ENCODE results near the gene GAL3ST2. TPM values are rescaled to one million over a fixed set of nuclear protein-coding genes. Genes with fewer than 3 reads are reported as not detected.
A peak's percentile ranks its signal among the peaks of the same experiment; 100 is the strongest.

Gene GAL3ST2
- total RNA-seq, 4 donors from 2014 or later: 0.50 to 3.1 (median 2.8) TPM; not detected in 1

- no peak for TF ChIP-seq CTCF (IDR thresholded peaks at IDR 0.05)
- DNase-seq (ENCODE audit: low spot score): no peak
- no peak for ATAC-seq (ENCODE audit: low FRiP score)
Measured at GRCh38 chr2:241760301-241760771, 16.3 kb upstream of the GAL3ST2 start.

- DNase-seq (ENCODE audit: low spot score): no peak
- TF ChIP-seq CTCF (IDR thresholded peaks at IDR 0.05): no peak
- no peak for ATAC-seq (ENCODE audit: low FRiP score)
Measured at GRCh38 chr2:241762321-241762932, 14.2 kb upstream of the GAL3ST2 start.

GRCh38 chr2:241762933-241763369 is 13.7 kb upstream of the GAL3ST2 start:
- DNase-seq (ENCODE audit: low spot score): no peak
- TF ChIP-seq CTCF (IDR thresholded peaks at IDR 0.05): no peak
- peak; percentile 29 for ATAC-seq (ENCODE audit: low FRiP score)

- no peak for TF ChIP-seq CTCF (IDR thresholded peaks at IDR 0.05)
- DNase-seq (ENCODE audit: low spot score): no peak
- ATAC-seq (ENCODE audit: low FRiP score): no peak
Measured at GRCh38 chr2:241763551-241764274, 12.9 kb upstream of the GAL3ST2 start.

- no peak for ATAC-seq (ENCODE audit: low FRiP score)
- TF ChIP-seq CTCF (IDR thresholded peaks at IDR 0.05): no peak
- no peak for DNase-seq (ENCODE audit: low spot score)
Measured at GRCh38 chr2:241764275-241765241, 12.1 kb upstream of the GAL3ST2 start.

- TF ChIP-seq CTCF (IDR thresholded peaks at IDR 0.05): no peak
- ATAC-seq (ENCODE audit: low FRiP score) (no peak), DNase-seq (ENCODE audit: low spot score) (no peak)
Measured at GRCh38 chr2:241767464-241768250, 9.0 kb upstream of the GAL3ST2 start.

Measured in omental fat pad (tissue), 4 donors.